HG03097 (cell line): ENCODE data around the gene HSPBAP1.
"Not testable (repeated sequence)": the region's sequence is repeated elsewhere in the genome, so short reads cannot be mapped to it uniquely, and the experiment has no call there.

ENCODE experiments used
- ATAC-seq: cut with Tn5 transposase; IDR thresholded peaks from one replicate; pipeline ENCODE4 v1.9.1; 2021; ENCODE audit not compliant: unreplicated experiment, low FRiP score

HSPBAP1 gene

DNA sequence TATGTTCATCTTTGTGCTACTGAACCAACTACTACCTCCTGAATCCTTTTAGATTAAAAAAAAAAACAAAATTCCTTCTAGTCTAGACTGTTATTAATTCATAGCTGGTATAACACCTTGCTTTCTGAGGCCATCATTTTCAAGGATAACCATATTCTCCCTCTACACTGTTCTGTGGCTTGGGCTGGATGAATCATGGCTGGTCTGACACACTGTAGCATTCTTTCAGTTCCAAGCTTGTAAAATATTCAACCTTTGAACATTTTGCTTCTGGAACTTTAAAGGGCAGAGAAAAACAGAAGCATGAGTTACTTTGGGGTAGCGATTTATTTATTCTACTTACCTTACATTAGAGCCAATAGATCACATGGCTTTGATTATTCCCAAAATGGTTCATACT lies 7.6 kb downstream of the HSPBAP1 start:
- ATAC-seq = no peak

DNA sequence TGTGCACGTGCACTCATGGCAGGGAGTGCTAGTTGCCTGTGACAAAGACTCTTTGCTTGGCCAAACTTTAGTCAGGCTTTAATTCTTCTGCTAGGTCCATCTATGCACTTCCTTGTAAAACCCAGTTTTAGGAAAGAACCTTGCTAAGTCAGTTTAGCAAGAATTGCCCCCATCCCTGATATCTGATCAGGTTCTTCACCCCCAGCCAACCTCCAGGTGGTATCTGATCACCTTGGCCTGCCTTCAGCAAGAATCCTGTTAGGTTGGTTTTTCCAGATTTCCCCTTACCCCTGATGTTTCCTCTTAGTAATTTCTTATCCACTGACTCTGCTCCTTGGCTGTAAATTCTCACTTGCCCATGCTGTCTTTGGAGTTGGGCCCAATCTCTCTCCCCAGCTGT lies 8.4 kb downstream of the HSPBAP1 start:
- ATAC-seq = no peak

GRCh38 chr3:122784436-122784835 lies 9.2 kb downstream of the HSPBAP1 start:
- ATAC-seq = no peak

DNA sequence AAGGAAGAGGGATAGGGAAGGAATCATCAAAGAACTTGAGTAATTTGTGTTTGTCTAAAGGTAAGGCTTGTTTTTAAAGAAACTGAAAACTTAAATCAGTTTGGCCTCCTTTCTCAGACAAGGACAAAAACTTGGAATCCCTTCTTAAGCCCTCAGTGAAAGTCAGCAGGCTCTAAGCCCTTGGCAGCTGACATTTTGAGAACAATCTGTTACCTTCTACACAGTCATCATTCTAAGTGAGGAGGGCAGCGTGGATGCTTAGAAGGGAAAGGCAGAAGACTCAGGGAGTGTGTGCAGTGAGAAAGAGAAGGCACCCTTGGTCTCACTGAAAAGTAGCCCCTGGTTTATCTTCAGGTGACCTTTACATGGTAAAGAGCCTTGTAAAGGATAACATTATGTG lies 10.8 kb downstream of the HSPBAP1 start:
- ATAC-seq = no peak

DNA sequence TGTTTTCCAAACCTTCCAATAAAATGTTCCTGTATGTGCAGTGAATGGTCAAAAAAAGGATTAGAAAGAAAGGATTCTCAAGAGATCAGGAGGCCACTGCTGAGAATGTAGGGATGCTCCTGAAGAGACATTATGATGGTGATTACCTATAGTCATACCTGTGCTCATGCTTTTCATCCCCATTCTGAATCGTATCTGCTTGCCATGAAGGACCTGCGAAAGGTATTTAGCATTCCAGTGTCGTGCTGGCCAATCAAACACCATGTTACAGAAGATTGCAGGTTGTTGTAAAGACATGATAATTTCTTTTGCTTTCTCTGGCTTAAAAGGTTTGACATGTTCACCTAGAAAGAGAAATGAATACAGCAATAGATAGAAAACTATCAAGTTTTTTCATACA lies 16.1 kb downstream of the HSPBAP1 start:
- no peak for ATAC-seq

- ATAC-seq = no peak
Measured at GRCh38 chr3:122776675-122777468, 16.8 kb downstream of the HSPBAP1 start.

GRCh38 chr3:122774564-122774963 lies 19.1 kb downstream of the HSPBAP1 start:
- no peak for ATAC-seq

DNA sequence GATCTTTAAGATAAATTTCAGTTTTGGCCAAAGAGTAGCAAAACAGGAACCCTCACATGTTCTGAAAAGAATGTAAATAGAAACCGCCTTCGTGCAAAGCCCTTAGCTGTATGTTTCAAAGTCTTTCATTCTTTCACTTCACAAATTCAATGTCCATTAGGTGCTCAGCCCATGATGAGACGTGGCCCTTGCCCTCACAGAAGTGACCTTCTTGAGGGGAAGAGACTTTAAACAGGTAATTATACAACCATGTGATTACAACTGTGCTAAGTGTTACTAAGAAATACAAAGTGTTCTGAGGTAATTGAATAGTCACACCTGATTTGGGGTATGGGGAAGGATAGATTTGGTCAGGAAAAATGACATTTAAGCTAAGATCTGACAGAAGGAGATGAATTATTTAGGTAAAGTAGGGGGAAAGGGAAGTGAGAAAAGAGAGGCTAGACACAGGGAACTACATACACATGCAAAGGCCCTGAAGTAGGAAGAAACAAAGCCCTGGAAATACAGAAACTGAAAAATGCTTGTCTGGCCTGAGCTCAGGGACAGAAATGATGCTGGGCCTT lies 19.6 kb downstream of the HSPBAP1 start:
- ATAC-seq = peak; percentile 65

DNA sequence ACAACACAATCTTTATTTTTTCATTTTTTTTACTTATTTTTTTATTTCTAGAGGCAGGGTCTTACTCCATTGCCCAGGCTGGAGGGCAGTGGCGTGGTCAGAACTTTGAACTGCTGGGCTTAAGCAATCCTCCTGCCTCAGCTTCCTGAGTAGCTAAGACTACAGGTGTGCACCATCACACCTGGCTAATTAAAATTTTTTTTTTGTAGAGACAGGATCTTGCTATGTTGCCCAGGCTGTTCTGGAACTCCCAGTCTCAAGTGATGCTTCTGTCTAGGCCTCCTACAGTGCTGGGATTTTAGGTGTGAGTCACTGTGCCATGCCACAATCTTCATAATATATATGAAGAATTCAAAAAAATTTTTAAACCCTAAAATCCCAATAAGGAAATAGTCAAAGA lies 20.8 kb downstream of the HSPBAP1 start:
- ATAC-seq = no peak

DNA sequence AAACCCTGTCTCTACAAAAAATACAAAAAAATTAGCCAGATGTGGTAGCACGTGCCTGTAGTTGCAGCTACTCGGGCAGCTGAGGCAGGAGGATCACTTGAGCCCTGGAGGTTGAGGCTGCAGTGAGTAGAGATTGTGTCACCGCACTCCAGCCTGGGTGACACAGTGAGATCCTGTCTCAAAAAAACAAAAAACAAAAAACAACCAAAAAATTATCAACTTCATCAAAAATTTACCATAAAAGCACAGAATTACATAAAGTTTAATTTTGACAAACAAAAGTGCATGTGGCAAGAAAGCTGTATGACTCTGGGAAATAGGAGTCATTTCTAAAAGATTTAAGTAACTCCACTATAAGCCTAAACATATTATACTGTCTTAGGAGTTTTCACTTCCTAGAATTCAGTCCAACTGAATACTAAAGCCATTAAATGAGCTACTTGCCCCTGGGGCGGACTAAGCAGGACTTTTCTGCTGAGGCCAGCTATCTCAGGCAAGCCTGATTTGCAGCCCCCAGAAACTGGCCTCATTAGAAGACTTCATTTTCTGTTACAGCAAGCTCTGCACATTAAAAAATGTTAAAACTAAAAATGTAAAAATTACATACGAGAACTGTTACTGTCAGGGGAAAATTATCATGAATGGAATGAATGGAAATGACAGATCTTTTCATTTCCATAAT lies 23.0 kb downstream of the HSPBAP1 start:
- no peak for ATAC-seq

DNA sequence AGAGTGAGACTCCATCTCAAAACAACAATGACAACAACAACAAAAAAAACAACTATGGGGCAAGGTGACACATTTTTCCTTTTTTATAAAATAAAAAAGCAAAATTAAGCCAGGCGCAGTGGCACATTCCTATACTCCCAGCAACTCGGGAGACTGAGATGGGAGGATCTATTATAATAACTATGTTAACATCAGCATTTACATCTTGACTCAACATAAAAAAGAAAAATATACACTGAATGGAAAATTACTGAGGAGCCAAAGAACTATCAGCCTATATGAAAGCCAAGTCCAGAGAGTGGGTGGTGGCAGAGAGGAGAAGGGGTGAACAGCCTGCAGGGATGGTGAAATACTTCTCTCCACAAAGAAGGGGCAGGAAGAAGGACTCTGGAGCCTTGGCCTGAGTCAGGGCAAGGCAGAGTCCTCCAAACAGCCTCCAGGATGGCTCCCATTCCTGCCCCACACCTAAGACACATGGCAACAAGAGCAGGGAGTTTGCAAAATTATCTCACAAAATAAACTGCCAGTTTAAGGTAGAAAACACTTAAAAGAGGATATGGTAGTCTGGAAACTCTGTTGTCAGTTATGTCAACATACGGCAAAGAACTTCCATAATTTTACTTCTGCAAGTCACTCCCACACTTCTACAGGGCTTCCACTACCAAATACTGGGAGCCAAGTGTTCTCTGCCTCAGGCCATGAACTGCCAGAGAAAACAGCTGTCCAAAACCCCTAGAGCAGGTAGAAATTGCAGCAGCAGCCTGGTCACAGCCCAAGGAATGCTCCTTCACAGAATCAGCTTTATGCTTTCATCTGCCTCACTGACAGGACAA lies 25.9 kb downstream of the HSPBAP1 start:
- ATAC-seq = no peak

- ATAC-seq = no peak
Measured at GRCh38 chr3:122766430-122766829, 27.2 kb downstream of the HSPBAP1 start.

- no peak for ATAC-seq
Measured at GRCh38 chr3:122760453-122761271, 33.0 kb downstream of the HSPBAP1 start.

DNA sequence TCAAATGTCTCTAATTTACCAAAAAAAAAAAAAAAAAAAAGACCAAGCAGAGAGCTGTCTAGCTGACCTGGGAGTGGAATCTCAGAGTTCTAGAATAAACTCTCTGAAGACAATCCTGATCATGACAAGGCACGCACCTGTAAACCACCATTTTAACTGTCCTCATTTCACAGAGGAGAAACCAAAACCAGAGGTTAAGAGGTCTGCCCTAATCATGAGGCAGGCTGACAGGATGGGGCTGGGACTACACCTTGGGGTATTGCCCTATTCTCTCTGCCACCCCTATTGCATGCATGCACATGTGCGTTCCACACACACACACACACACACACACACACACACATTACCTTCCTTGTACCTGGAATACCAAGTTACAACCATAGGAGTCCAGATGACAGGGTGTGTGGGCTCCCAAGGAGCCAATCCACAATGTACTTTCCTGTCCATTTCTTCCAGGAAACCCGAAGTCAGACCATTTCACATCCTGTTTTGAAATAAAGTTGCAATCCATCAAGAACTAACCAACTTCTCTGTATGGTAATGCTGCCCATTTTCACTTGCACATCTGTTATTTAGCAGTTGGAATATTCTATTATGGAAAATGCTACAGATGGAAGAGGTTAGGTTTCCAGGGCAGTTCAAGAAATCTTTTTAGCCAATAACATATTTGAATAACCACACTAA lies 34.6 kb downstream of the HSPBAP1 start:
- no peak for ATAC-seq

DNA sequence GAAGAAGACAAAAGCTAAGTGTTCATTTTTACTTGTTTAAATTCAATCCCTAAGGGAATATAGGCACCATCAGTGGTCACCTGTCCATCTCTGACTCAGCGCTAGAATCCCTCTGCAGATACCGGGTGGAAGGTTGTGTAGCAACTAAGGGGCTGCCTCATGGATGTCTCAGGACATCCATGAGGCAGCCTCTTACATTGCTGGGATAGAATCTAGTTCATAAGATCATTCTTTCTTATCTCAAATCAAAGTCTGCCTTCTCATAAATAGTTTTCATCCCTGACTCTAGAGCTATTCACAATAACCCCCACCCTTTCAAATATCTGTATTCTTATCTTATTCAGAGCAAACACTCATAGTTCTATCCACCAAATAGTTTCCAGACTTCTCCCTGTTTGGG lies 38.1 kb downstream of the HSPBAP1 start:
- no peak for ATAC-seq

- no peak for ATAC-seq
Measured at GRCh38 chr3:122754929-122755328, 38.7 kb downstream of the HSPBAP1 start.

- ATAC-seq = no peak
Measured at GRCh38 chr3:122748347-122748746, 45.3 kb downstream of the HSPBAP1 start.

DNA sequence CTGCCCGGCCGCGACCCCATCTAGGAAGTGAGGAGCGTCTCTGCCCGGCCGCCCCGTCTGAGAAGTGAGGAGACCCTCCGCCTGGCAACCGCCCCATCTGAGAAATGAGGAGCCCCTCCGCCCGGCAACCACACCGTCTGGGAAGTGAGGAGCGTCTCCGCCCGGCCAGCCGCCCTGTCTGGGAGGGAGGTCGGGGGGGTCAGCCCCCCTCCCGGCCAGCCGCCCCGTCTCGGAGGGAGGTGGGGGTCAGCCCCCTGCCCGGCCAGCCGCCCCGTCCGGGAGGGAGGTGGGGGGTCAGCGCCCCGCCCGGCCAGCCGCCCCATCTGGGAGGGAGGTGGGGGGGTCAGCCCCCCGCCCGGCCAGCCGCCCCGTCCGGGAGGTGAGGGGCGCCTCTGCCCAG lies 46.3 kb downstream of the HSPBAP1 start:
- not testable (repeated sequence) for ATAC-seq

GRCh38 chr3:122745369-122746021 lies 48.1 kb downstream of the HSPBAP1 start:
- no peak for ATAC-seq
